CD4-positive, alpha-beta T cell treated with Interleukin-6 at 100 ng/mL for 8 hours (primary cell): ENCODE measurements around the gene CYTIP.

Experiments used
- DNase-seq: peaks from one replicate; pipeline ENCODE4 v3.0.0-alpha.2; 2020; ENCODE audit warnings: mixed read lengths, low spot score

Gene CYTIP

GRCh38 chr2:157443795-157444640 is at the start of gene CYTIP:
Gene CYTIP (minus strand): TSS chr2:157444089. CDS start chr2:157444020, 69 bp downstream.
- peak; percentile 87 for DNase-seq

GRCh38 chr2:157492189-157492773 is 48.4 kb upstream of the CYTIP start:
- DNase-seq, result peak; percentile 80

- DNase-seq, result no peak
These were observed 46.1 kb upstream of the CYTIP start for GRCh38 chr2:157489983-157490382.

- no peak for DNase-seq
These were observed 45.0 kb upstream of the CYTIP start for GRCh38 chr2:157488877-157489276.

GRCh38 chr2:157487747-157488146 is 43.9 kb upstream of the CYTIP start:
- DNase-seq, result no peak

- DNase-seq, result no peak
These were observed 43.4 kb upstream of the CYTIP start for GRCh38 chr2:157487271-157487610.

DNA sequence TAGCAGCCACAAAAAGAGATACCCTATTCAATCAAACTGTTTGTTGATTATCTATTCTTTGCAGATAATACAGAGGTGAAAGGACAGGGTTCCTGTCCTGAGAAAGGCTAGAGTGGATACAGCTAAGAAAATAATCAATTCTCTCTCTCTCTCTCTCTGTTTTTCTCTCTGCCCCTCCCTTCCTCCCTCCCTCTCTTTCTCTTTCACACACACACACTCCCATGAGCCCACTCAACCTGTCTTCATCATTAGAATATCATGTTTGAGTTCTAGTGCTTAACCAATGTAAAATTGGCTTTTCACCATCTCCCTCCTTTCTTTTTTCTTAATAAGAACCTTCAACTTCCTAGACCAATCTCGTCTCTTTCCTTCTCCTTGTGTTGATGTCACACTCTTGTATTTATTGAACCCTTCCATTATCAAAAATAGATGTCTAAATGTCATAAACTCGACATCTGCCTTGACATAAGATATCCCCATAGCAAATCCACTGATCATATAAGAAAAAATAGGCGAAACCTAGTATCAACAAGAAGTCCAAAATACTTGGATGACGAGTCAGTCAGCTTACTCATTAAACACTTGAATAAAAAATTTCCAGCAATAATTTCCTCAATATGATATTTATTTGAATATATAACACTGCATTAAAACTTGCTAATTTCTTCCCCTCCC is 42.8 kb upstream of the CYTIP start:
- DNase-seq, result no peak

DNA sequence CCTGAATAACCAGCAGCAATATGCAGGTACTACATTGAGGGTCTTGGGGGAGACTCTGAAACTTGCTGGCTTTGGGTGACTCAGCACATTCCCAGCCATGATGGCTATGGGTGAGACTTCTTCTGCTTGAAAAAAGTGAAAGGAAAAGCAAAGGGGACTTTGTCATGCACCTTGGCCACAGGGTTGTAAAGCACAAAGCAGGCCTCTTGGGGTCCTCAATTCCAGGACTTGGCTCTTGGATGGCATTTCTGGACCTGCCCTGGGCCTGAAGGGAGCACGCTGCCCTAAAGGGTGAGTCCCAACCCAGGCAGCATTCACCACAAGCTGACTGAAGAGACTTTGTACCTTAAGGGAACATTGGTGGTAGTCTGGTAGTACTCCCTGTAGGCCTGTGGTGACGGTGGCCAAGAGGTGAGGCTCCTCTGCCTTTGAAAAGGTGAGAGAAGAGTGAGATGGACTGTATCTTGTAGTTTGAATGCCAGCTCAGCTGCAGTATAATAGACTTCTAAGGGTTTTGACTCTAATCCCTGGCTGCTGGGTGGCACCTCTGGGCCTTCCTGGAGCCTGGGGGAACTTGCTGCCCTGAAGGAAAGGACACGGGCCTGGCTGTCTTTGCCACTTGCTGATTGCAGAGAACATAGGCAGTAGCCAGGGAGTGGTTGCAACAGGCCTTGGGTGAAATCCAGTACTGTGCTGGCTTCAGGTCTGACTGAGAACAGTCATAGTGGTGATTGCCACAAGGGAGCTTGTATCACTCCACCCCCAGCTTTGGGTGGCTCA is 36.5 kb upstream of the CYTIP start:
- no peak for DNase-seq

DNA sequence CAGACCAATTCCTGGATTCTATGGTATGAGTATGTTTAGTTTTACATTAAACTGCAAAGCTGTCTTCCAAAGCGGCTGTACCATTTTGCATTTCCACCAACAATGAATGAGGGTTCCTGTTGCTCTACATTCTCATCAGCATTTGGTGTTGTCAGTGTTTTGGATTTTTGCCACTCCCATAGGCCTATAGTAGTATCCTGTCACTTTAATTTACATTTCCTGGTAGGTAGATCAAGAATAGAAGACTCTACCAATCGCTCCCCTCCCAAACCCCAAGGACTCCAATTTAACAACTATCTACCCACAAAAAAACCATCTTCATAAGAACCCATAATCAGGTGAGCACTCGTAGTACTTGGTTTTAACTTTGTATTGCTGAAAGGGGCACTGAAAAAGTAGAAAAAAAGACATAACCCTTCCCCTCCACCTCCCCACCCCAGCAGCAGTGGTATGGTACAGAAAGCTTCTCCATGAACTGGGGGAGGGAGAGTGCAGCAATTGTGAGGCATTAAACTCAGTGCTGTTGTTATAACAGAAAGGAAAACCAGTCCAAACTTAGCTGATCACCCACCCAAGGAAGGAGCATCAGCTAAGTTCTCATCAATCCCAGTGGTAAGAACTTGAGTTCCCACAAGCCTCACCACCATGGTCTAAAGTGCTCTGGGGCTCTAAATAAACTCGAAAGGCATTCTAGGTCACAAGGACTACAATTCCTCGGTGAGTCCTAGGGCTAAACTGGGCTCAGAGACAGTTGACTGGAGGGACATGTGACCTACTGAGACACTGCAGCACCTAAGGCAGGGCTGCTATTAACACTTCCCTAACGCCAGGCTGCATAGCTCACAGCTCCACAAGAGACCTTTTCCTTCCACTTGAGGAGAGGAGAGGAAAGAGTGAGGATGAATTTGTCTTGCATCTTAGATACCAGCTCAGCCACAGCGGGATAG is 35.5 kb upstream of the CYTIP start:
- no peak for DNase-seq

DNA sequence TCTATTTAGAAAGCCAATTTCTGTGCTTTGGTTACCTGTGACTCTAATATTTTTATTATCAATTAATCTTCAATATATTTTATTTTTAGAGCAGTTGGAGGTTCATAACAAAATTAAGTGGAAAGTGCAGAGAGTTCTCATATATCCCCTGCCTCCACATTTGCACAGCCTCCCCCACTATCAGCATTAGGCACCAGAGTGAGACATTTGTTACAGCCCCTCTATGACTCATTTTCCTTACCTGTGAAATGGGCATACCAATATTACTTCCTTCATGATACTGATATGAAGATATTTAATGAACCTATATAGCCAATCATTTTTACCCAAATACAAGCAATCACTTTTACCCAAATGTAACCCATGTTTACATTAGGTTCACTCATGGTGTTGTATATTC is 34.0 kb upstream of the CYTIP start:
- DNase-seq, result no peak

DNA sequence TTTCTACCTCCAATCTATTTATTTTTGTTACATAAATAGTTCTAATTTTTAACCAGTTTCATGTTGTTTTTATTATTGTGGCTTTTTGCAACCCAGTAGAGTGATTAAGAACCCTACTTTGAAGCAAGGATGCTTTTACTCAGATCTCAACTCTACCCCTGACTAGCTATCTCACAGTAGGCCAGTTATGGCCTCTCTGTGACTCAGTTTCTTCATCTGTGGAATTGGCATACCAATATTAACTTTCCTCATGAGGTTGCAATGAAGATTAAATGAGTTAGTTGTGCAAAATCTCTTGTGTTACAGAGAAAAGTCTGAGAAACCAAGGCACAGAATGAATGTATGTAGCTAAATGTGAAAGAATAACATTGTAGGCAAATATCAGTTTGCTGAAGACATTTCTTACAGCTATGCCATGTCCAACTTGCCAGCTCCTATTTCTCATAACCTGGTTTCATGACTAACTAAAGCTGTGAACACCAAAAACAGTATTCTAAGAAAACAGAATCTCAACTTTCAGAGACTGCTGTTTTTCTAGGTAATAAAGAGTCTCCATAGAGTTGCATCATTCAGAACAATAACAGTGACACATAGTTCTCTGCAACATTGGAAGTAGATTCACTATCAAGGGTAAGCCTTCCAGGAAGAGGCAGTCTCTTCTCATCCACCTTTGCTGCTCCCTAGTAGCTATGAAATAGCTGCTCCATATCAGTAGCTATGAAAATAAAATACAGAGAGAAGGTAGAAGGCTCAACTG is 33.2 kb upstream of the CYTIP start:
- DNase-seq, result no peak

- DNase-seq, result no peak
These were observed 32.0 kb upstream of the CYTIP start for GRCh38 chr2:157475722-157476390.

- DNase-seq, result no peak
These were observed 29.7 kb upstream of the CYTIP start for GRCh38 chr2:157473581-157473980.

- no peak for DNase-seq
These were observed 27.2 kb upstream of the CYTIP start for GRCh38 chr2:157471078-157471477.

DNA sequence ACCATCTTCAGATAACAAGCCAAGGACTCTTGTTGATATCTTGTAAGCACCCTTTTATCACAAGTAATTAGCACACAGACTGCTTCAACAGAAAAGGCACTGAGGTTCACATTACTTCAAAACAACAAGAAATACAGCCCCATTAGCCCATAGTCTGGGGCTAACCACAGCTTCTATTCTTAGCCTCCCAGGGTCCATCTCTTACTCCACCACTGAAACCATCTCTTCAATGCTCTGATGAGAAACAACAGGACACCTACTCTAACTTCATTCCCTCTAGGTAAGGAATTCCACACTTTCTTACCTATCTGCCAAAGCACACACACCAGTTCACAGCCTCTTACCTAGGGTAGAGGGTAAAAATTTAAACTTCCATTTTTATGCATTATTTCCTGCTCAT is 26.4 kb upstream of the CYTIP start:
- DNase-seq, result no peak

- DNase-seq, result no peak
These were observed 25.8 kb upstream of the CYTIP start for GRCh38 chr2:157469726-157470125.

DNA sequence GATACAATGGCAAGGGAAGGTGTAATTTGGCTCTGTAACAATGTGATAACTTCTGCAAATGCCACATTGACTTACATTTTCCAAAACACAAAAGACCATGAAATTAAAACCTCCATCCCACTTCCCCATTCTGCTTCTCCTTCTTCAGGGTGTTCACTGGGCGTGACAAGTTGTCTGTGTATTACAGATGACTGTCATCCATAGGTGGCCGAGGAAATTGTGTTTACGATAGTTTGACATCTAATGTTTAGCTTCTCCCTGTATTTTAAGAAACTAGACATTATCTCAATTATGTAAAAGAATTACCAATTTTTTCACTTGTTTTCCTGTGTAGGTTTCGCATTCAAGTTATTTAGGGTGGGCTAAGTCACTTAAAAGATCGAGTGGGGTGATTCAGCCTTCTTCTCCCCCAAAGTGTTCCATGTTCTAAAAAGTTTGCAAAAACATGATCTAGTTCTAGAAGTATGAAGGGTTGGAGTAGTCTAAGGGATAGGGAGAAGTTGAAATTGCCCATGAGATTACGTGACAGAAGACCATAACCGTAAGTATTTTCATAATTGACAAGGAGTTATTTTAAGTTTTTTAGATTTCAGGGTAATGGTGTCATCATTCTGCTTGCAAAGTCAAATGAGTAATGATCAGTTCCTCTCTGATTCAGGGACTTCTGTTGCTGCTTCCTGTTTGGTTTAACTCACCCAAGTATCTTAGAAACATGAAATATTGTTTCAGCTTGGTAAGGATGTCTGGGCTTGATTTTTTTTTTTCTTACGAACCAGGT is 25.2 kb upstream of the CYTIP start:
- peak; percentile 74 for DNase-seq

- DNase-seq, result no peak
These were observed 22.9 kb upstream of the CYTIP start for GRCh38 chr2:157466764-157467163.

DNA sequence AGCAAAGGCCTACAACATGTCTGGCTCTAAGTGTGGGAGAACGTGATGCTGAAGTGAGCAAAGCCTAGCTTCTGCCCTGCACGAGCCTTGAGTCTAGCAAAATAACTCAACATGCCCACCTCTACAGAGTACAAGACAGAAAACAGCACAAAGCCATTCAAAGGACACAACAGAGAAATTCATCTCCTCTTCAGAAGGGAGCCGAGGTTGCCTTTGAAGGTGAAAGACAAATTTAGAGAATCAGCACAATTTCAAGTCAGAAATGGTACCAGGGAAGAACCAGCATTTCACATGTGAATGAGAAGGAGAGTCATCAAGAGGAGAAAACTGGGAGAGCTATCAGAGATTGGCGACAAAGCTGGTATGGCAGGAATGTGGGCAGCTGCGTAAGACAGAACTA is 21.7 kb upstream of the CYTIP start:
- DNase-seq, result no peak
